CD1c-positive myeloid dendritic cell (primary cell): ENCODE data around the gene CENPO.
"Not testable (repeated sequence)": the region's sequence is repeated elsewhere in the genome, so short reads cannot be mapped to it uniquely, and the experiment has no call there.

ENCODE experiments used
- DNase-seq: peaks from one replicate; pipeline ENCODE4 v3.0.0-alpha.2; 2016; ENCODE audit errors: extremely low spot score

CENPO gene

DNA sequence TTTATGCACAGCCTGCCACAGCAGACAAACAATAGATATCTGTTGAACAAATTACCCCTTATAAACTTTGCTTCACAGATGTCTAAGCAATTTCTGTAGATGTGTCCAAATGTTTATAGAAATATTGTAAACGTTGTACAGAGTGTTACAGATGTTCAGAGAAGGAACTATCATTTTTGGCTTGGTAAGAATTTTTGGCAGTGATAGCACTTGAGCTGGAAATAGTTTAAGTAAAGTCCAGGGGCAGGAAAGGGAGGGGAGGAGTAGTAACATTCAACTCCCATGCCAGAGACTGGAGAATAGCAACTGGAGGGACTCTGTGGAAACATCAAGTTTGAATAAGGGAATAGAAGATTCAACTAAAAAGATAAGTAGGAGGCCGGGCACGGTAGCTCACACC, 4.4 kb upstream of the CENPO start:
- no peak for DNase-seq

DNA sequence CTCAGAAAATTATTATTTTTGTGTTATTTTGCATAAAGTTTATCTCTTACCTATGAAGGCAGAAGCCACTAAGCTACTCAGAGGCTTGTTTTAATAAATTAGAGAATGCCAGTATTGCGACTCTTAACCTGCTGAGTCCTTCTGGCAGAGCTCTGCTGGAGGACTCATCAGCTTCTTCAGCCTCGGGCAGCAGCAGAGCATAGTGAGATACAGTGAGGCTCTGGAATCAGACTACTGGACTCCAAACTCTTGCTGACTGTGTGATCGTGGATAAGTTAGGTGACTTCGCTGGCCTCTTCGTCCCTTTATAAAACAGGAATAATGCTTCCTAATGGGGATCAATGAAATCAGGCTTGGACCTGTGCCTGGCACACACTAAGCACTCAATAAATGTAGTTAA, 1.8 kb upstream of the CENPO start:
- DNase-seq: no peak

DNA sequence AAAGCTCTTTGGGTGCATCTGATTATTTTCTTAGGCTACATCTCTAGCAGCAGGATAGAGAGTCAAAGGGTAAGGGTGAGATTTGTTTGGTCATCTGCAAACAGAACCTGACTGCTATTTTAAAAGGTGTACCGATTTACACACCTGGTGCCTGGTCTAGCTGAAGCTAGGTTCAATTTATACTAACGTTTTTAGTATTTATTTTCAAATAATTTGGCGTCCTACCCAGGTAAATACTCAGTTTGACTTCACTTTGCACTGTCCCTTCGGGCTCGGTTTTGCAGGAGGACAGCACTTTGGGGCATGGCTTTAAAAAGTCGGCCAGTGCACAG, 717 bp upstream of the CENPO start:
- no peak for DNase-seq

DNA sequence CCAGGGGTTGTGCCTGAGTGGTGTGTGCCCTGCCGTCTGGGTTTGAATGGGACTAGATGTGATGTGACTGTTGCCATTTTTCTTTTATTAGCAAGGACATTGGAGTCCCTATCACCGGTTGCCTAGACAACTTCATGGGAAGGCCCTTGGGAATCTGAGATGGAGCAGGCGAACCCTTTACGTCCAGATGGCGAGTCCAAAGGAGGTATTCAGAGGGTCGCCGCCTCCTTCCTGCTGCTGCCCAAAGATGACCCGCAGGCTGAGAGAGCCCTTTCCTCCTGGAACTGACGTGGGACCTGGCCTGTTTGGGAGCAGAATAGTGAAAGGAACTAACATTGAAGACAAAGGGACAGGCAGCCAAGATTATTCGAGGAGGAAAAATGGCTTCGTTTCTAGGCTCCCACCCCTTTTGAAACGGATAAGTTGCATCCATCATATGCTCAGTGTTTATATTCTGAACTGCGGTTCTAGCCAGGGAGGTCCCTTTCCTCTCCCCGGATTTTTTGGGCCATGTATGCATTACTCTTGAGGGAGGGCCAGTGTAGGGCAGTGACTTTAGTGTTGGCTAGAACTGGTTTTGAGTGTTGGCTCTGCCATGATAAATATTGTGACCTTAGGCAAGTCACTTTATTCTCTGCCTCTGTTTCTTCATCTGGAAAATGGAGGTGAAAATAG, 673 bp downstream of the CENPO start:
- DNase-seq: no peak

DNA sequence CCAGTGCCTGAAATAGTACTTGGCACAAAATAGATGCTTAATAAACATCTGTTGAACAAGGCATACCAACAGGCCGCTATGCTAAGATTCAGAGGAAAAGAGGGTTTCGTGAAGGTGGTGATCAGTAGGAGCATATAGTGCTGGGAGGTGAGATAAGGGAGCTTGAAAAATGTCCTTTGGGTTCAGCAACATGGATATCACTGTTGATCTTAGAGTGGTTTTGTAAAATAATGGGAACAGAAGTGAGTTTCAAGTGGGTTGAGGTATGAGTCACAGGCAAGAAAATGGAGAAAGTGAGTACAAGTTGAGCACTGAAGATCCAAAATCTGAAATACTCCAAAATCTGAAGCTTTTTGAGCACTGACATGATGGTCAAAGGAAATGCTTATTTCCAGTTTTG, 4.4 kb downstream of the CENPO start:
- no peak for DNase-seq

DNA sequence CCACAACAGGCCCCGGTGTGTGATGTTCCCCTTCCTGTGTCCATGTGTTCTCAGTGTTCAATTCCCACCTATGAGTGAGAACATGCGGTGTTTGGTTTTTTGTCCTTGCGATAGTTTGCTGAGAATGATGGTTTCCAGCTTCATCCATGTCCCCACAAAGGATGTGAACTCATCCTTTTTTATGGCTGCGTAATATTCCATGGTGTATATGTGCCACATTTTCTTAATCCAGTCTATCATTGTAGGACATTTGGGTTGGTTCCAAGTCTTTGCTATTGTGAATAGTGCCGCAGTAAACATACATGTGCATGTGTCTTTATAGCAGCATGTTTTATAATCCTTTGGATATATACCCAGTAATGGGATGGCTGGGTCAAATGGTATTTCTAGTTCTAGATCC, 7.3 kb downstream of the CENPO start:
- not testable (repeated sequence) for DNase-seq

DNA sequence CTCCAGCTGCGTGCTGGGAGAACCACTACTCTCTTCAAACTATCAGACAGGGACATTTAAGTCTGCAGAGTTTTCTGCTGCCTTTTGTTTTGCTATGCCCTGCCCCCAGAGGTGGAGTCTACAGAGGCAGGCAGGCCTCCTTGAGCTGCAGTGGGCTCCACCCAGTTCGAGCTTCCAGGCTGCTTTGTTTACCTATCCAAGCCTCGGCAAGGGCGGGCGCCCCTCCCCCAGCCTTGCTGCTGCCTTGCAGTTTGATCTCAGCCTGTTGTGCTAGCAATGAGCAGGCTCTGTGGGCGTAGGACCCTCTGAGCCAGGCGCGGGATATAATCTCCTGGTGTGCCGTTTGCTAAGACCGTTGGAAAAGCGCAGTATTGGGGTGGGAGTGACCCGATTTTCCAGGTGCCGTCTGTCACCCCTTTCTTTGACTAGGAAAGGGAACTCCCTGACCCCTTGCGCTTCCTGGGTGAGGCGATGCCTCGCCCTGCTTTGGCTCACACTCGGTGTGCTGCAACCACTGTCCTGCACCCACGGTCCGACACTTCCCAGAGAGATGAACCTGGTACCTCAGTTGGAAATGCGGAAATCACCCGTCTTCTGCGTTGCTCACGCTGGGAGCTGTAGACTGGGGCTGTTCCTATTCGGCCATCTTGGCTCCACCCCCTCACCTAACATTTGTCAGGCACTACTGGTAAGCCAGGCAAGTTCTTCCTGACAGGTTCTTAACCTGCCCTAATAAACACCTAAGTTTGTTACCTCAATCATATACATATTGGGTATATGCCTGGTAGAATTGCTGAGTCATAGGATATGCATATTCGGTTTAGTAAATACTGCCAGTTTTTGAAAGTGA, 12.8 kb downstream of the CENPO start:
- not testable (repeated sequence) for DNase-seq

DNA sequence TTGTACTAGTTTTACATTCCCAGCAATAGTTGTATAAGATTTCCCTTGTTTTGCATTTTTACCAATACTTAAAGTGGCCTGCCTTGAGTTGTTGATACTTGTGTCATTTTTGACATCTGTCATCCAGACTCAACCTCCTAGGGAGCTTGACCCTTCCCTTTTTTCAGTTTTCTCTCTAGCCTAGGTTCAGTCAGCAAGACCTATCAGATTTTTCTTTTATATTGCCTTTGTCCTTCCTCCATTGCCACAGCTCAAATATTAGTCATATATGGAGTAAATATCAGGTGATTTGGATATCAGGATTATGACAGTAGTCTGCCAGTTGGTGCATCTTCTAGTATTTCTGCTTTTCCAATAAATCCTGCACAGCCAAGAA, 13.4 kb downstream of the CENPO start:
- no peak for DNase-seq

DNA sequence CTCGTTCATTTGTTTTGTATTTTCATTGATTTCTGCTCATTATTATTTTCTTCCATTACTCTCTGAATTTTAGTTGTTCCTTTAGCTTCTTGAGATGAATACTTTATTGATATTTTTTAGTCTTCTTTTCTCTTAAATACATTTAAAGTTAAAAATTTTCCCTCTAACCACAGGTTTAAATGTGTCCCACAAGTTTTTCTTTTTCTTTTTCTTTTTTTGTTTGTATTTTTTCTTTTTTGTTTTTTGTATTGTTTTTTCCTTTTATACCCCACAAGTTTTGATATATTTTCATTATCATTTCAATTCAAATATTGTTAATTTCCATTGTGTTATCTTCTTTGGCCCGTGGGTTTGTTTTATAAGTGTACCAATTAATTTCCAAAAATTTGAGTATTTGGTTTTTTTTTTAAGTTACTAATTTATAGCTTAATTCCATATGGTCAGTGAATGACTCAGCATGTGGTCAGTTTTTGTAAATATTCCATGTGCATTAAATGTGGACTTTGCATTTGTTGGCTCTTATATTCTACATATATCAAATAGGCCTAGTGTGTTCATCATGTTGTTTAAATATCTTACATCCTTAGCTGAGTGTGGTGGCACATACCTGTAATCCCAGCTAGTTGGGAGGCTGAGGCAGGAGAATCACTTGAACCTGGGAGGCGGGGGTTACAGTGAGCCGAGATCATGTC, 16.2 kb downstream of the CENPO start:
- DNase-seq: no peak

DNA sequence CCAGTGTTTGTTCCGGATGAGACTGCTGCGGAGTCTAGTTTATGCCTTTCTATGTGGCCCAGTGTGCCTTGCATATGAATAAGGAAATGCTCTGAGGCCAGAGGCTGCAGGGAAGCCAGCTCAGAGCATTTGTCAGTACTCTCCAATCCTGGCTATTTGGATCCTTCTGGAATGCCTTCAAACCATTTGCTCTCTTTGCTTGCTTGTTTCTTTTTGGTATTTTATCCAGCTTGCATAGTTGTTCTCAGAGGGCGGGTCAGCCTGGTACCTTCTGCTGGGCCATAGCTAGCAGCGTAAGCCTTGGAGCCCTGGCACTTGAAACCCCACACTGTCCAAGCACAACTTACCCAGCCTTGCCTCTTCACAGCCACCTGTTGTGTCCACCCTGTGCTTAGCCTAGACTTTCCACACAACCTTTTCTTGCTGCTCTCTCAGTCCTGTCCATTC, 20.5 kb downstream of the CENPO start:
- no peak for DNase-seq

DNA sequence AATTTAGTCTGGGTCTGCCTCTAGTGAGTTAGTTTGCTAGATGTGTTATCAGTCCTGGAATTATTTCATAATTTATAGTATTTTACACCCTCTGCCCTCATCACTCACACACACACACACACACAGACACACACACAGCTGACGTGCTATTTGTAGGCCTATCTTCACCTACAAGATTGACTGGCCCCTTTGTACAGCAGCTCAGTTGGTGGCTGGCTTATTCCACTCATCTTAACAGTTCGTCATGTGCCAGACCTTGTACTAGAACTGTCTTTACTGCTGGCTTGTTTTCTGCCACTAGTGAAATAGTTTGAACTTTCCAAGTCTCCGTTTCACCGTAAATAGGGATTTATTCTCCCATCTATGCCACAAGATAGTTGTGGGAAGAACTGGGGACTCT, 21.3 kb downstream of the CENPO start:
- no peak for DNase-seq

DNA sequence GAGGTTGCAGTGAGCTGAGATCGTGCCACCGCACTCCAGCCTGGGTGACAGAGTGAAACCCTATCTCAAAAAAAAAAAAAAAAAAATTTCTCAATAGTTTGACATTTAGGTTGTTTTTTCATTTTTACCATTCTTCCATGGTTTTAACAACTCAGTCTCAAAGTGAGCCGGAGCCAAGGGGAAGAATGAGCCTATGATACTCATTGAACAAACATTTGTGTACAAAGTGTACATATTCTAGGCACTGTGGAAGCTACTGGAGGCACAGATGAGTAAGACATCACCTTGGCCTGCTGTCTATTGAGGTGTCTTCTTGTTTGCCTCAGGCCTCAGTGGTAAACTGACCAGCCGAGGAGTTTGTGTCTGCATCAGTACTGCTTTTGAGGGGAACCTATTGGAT, 21.9 kb downstream of the CENPO start:
- no peak for DNase-seq

DNA sequence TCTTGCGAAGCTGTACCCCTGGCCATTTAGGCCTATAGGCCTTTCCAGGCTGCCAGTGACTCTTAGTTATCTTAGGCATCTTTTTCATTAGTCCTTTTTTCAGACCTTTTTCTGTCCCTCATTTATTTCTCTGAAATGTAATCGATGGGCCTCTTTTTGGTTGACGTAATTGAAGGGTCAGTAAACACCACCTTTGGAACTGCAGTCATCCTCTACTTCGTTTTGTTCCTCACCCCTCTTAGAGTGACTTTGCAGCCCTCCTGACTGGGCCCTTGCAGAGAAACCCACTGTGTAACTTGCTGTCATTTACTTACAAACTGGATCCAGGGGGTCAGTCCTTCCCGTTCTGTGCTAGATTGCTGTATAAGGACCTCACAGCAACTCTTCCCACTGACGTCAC, 23.2 kb downstream of the CENPO start:
- DNase-seq: no peak

DNA sequence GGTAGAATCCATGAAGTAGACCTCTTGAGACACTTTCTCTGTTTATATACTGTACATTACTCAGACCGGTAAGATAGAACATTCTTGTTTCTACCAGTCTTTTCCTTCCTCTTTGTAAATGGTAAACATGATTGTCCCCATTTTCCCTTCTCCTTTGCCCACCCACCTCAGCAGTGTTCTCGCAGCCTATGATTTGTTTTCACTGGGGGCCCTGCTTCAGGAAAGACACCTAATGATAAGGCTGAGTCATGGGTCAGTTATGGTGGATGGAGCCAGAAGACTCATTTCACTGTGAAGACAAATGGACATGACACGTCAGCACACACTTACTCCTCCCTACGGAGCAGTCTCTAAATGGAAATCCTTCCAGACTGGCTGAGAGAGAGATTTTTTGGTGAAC, 23.7 kb downstream of the CENPO start:
- DNase-seq: no peak

DNA sequence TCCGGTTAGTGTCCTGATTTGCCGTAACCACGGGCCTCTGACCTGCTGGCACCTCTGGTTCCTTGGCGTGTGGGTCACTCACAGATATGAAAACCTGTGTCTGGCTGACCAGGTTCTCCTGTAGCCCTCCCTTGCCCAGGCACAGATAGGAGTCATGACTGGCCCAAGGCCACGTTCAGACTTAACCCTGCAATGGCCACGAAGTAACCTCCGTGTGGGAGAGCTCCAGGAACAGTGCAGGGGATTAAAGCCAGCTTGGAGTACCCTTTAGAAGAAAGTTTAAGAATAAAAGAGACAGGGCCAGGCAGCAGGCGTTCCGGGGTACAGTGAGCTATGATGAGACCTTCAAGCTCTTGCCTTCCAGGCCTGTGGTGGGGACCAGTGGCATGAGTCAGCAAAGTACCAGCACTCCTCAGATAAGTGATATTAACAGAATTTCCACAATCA, 25.5 kb downstream of the CENPO start:
- DNase-seq: no peak

DNA sequence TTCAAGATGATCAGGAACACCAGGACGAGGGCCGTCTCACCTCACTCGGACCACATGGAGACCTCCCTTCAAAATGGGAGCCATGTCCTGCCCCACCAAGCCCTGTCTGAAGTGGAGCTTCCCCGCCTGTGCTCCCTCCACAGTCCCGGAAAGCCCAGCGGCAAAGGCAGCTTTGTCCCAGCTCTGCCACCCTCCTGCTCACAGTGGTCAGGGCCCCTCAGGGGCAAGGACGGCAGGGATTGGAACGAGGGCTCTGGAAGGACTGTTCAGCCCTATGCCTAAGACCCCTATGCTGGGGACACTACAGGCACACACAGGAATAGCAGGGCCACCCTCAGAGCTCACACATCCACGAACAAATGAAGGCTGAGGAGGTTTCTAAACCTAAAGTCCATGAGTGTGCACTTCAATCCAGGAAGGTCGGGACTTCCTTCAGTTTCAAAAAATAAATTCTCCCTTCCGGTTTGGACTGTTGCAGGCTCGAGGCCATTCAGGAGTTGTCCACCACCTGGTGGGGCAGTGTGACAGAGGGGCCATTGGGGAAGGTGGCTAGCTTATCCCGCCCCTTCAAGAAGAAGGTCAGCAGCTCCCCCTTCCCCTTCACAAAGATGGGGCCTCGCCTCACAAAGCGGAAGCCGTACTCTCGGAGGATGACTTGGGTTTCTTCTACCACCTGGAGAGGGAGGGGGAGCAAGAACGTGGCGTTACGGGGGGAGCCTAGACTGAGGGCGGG, 26.4 kb downstream of the CENPO start:
- DNase-seq: no peak

DNA sequence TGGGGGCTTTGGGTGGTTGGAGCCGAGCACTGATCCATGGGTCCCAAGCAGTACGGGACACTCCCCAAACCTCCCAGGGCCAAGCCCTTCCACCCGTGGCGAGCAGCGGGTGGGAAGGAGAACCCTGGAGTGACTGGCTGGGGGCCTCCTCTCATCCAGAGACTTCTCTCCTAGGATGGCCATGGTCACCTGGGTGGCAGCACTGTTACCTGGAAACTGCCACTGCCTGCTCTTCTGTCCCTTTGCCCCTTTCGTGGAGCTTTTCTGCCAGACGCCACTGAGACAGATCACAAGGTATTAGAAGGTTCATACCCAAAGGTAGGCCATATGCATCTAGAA, 26.9 kb downstream of the CENPO start:
- no peak for DNase-seq

DNA sequence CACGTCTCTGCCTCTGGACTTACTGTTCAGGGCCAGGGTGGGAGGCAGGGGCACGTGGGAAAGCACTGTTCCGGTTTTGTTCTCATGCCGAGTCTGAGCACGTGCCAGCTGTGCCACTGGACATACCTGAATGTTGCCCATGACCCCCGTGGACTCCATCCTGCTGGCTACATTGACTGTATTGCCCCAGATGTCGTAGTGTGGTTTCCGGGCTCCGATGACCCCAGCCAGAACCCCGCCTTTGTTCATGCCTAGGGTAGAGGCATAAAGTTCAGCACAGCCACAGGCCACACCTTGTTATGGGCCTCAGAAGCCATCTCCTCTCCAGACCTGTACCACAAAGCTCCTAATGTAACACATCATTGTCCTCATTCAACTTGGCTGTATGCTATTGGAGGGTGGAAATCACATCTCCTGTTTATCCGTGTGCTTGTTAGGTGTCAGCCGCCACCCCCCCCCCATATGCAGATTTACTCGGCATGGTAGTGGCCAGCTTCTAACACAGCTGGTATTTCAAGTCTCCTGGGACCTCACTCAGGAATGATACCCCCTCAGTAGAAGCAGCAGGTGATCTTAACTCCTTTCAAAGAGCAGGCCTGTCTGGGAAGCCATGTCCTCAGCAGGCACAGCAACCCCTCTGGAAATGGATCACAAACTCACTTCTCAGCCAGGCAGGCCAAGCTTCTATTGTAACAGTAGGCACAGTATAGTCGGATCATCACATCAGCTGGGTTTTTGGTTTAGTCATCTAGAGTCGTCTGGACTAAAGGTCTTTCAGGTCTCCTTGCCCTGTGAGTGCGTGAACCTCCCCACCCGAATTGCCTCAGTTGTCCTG, 27.6 kb downstream of the CENPO start:
- DNase-seq: no peak

DNA sequence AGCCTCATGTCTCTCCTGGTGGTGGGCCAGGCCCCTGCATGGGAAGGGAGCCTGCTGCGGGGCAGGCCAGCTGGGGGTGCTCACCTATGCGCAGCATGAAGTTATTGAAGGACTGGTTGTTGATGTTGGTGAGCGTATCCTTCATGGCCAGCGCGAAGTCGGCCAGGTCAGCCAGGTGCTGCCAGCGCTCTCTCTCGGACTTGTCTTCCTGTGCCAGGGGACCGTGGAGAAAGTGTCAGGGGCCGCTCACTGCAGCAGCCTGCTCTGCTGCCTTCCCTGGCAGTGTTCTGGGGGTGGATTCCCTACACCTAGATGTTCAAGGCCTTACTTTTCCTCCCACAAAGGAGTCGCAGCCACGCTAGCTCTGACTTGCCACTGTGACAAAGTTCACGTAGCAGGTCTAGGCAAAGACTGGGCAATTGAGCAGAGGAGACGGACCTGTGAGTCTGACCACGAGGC, 28.2 kb downstream of the CENPO start:
- no peak for DNase-seq

DNA sequence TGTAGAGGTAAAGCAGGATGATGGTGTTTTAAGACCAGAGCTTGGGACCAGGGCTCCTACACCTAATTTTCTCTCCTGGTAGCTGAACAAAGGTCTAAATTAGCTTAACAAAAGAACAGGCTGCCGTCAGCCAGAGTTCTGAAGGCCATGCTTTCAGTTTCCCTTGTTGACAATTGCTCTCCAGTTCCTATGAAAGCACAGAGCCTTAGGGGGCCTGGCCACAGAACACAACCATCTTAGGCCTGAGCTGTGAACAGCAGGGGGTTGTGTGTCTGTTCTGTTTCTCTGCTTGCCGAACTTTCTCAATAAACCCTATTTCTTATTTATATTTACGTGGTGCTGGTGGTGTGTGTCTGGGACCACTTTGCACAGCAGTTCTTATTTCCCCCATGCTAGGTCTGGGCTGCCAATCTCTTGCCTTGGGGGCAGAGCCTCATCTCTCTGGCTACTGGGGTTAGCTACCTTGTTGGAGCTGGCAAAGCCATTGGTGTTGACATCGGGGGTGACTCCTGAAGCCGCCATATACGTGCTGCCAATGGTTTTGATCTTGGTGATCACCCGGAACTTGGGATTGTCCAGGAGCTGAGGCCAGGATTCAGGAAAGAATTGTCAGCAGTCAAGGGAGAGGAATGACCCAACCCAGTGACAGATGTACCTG, 29.0 kb downstream of the CENPO start:
- DNase-seq: no peak

DNA sequence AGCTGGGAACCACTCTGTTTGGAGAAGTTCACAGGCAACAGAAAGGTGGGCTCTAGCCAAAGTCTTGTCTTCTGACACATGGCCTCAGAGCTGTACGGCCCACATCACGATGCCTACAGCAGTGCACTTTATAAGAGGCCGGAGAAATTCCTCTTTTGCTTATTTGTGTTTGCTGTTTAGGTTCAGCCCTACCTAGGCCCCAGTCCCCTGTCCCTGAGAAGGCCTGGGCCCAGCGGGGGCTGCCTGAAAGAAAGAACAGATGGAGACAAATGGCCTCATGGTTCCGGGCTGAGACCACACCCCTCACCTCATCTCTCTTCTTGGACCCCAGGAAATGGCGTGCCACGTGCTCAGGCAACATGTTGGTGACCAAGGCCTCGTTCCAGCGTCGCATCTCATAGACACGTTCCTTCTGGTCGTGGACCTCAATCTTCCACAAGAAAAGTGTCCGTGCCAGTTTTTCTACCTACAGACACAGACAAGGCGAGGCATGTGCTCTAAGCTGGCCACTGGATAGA, 30.9 kb downstream of the CENPO start:
- no peak for DNase-seq
